GM21717 (cell line): ENCODE data around the gene HNRNPK.

Experiments
- ATAC-seq: cut with Tn5 transposase; IDR thresholded peaks from one replicate; pipeline ENCODE4 v1.9.1; 2021; ENCODE audit warnings: mild to moderate bottlenecking, moderate library complexity; ENCODE audit not compliant: unreplicated experiment

HNRNPK gene

GRCh38 chr9:83935276-83935935 is 44.6 kb downstream of the HNRNPK start:
- no peak for ATAC-seq

DNA sequence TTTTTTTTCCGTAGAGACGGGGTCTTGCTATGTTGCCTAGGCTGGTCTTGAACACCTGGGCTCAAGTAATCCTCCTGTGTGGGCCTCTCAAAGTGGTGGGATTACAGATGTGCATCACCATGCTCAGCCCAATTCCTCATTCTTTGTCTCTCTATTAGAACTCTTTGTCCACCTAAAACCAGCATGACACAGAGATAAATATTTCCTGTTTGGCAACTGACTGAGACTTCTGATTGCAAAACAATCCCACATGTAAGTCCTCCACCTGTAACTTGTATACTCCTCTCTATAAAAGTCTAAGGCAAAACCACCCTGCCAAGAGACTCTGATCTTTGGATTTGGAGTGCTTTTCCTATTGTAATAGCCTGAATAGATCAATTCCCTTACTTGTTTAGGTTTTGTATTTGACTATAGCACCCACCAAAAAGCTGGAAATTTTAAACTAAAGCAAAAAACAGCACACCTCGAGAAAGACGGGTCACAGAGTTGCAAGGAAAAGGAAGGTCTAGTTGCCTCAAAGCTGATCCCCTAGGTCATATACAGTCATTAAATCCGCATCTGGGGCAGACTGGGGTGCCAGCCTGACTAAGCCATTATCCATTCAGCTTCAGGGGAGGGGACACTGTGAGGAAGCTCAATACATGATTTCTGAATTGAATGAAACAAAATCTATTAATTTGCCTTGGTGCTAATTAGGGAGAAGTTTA is 45.3 kb downstream of the HNRNPK start:
- no peak for ATAC-seq

GRCh38 chr9:83933790-83934189 is 46.2 kb downstream of the HNRNPK start:
- no peak for ATAC-seq

DNA sequence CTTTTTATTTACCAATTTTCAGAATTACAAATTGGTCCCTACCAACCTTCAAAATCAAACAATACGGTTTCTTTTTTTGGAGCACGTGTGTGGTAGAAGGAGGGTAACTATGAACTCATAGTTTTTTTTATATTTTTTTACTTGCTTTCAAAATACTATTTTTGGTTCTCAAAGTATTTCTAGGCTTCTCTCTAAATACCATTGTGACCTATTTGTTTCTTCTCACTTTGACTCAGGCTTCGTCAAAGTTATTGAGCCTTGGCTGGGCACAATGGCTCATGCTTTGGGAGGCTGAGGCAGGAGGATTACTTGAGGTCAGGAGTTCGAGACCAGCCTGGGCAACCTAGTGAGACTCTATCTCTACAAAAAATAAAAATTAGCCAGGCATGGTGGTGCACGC is 47.2 kb downstream of the HNRNPK start:
- ATAC-seq = no peak

GRCh38 chr9:83932011-83932410 is 48.0 kb downstream of the HNRNPK start:
- no peak for ATAC-seq

DNA sequence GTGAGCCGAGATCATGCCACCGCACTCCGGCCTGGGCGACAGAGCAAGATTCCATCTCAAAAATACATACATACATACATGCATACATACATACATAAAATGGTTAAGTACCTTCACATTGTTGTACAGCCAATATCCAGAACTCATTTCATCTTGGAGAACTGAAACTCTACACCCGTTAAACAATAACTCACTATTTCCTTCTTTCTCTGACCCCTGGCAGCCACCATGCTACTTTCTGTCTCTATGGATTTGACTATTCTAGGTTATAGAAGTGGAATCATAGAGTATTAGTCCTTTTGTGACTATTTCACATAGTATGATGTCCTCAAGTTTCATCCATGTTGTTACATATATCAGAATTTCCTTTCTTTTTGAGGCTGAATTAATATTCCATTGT is 49.1 kb downstream of the HNRNPK start:
- no peak for ATAC-seq

DNA sequence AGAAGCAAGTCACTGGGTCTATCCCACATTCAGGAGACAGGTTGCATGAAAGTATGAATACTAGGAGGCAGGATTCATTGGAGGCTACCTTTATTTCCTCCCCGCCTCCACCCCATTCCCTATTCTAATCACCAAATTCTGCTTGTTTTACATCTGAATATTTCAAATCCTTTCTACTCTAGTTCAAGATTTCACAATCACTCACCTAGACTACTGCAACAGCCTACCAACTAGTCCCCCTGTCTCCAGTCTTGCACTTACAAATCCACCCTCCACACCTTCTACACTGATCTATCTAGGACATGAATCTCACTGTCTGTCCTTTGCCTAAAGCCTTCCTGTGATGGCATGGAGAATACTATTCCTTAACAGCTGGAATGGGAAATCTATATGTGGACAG is 52.4 kb downstream of the HNRNPK start:
- ATAC-seq = no peak

DNA sequence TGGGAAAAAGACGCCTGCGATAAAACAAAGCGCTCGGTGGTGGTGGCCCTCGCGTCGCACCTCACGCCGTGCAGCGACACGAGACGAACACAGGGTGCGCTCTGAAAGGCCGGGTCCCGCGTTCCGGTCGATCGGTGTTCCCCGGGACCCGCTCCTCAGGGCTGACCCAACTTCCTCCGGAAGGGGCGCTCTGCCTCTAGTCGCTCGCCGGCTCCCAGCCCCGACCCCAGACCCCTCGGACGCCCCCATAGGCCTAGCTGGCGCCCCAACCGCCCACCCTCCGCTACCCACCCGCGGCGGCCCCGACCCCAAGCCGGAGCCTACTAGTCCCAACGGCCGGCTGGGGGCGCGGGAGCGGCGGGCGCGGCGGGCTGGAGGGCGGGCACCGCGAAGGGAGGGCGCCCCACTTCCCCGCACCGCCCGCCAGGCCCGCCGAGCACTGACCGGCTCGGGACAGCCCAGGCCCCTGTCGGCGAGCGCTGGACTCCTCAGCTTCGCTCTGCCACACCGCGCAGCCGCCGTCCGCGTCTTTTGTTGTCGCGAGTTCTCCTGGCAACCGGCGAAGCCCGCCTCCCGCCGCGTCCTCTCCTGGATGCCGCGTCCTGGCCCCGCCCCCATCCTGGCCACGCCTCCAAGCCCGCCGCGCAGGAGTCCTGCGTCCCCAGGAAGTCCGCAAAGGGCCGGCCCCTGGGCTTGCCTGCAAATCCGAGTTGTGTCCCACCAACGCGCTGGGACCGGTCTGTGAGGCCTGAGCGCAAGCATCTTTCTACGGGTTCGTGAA is 58.9 kb downstream of the HNRNPK start, which contains the start of gene KIF27:
KIF27 (minus strand) TSS at position 506 of the 781 bp plus-strand sequence. CDS start 5,841 bp downstream, outside the sequence.
- peak; percentile 93 for ATAC-seq

- peak; percentile 8 for ATAC-seq
Observed at GRCh38 chr9:83920469-83920926, 59.5 kb downstream of the HNRNPK start.

GRCh38 chr9:83919111-83919510 is 60.9 kb downstream of the HNRNPK start:
- no peak for ATAC-seq
